ENCODE results near the gene TRDN.
A peak's percentile ranks its signal among the peaks of the same experiment; 100 is the strongest.

TRDN gene

GRCh38 chr6:123420512-123420911 is 216.2 kb downstream of the TRDN start:
- TF ChIP-seq CTCF (IDR thresholded peaks at IDR 0.05; ENCODE audit: low read depth, low read length) = no peak
- no peak for DNase-seq (ENCODE audit: extremely low read depth, low read depth)

- no peak for DNase-seq (ENCODE audit: extremely low read depth, low read depth)
- TF ChIP-seq CTCF (IDR thresholded peaks at IDR 0.05; ENCODE audit: low read depth, low read length) = no peak
Observed at GRCh38 chr6:123418071-123418470, 218.7 kb downstream of the TRDN start.

GRCh38 chr6:123417535-123417934 is 219.2 kb downstream of the TRDN start:
- DNase-seq (ENCODE audit: extremely low read depth, low read depth) = no peak
- TF ChIP-seq CTCF (IDR thresholded peaks at IDR 0.05; ENCODE audit: low read depth, low read length) = no peak

GRCh38 chr6:123415844-123416468 is 220.8 kb downstream of the TRDN start:
- peak; percentile 64 for TF ChIP-seq CTCF (IDR thresholded peaks at IDR 0.05; ENCODE audit: low read depth, low read length)
- DNase-seq (ENCODE audit: extremely low read depth, low read depth) = peak; percentile 15

GRCh38 chr6:123404975-123405374 is 231.8 kb downstream of the TRDN start:
- TF ChIP-seq CTCF (IDR thresholded peaks at IDR 0.05; ENCODE audit: low read depth, low read length) = no peak
- no peak for DNase-seq (ENCODE audit: extremely low read depth, low read depth)

- TF ChIP-seq CTCF (IDR thresholded peaks at IDR 0.05; ENCODE audit: low read depth, low read length) = no peak
Observed at GRCh38 chr6:123402052-123402451, 234.7 kb downstream of the TRDN start.

GRCh38 chr6:123398072-123398471 is 238.7 kb downstream of the TRDN start:
- no peak for TF ChIP-seq CTCF (IDR thresholded peaks at IDR 0.05; ENCODE audit: low read depth, low read length)
- no peak for DNase-seq (ENCODE audit: extremely low read depth, low read depth)

More at GRCh38 chr6:123402052-123402451, 234.7 kb downstream of the TRDN start:
- DNase-seq (ENCODE audit: extremely low read depth, low read depth) = no peak

All from AG09319 (cell line).